NCI-H524 (cell line): Measurements from ENCODE around the gene RPL22.
A peak's percentile ranks its signal among the peaks of the same experiment; 100 is the strongest.

Experiments used
- DNase-seq, 2 experiments: peaks; one replicate each; lab custom pipeline; 2025; lab: John Stamatoyannopoulos, UW

RPL22 gene

GRCh38 chr1:6200188-6200809 lies 904 bp upstream of the RPL22 start:
- no peak for DNase-seq

GRCh38 chr1:6198646-6199297 lies 623 bp downstream of the RPL22 start:
- no peak for DNase-seq

GRCh38 chr1:6197746-6198427 lies 1.5 kb downstream of the RPL22 start:
- no peak for DNase-seq

GRCh38 chr1:6191968-6192367 lies 7.4 kb downstream of the RPL22 start:
- no peak for DNase-seq

GRCh38 chr1:6188466-6188865 lies 10.9 kb downstream of the RPL22 start:
- DNase-seq = no peak

- DNase-seq = peak in 1 of 2 experiments; percentile 45
These were observed 13.6 kb downstream of the RPL22 start for GRCh38 chr1:6185635-6186382.

- DNase-seq = no peak
These were observed 14.2 kb downstream of the RPL22 start for GRCh38 chr1:6185151-6185550.

- DNase-seq = no peak
These were observed 15.2 kb downstream of the RPL22 start for GRCh38 chr1:6184083-6184783.

- DNase-seq = no peak
These were observed 15.8 kb downstream of the RPL22 start for GRCh38 chr1:6183520-6183989.

- no peak for DNase-seq
These were observed 18.0 kb downstream of the RPL22 start for GRCh38 chr1:6181347-6181770.

- peak in 1 of 2 experiments; percentile 48 for DNase-seq
These were observed 18.6 kb downstream of the RPL22 start for GRCh38 chr1:6180707-6181311.

- peak; percentile 49 to 66 for DNase-seq
These were observed 19.1 kb downstream of the RPL22 start, which contains the start of gene CHD5 for GRCh38 chr1:6180268-6180706. CHD5 (minus strand) TSS chr1:6180321; CDS start chr1:6180023, 298 bp downstream.

GRCh38 chr1:6179564-6180175 lies 19.7 kb downstream of the RPL22 start:
- DNase-seq = no peak

- DNase-seq = no peak
These were observed 20.4 kb downstream of the RPL22 start for GRCh38 chr1:6178751-6179563.

GRCh38 chr1:6177681-6178380 lies 21.6 kb downstream of the RPL22 start:
- DNase-seq = no peak

GRCh38 chr1:6176779-6177178 lies 22.6 kb downstream of the RPL22 start:
- DNase-seq = no peak

- no peak for DNase-seq
These were observed 24.0 kb downstream of the RPL22 start for GRCh38 chr1:6175411-6175828.

- no peak for DNase-seq
These were observed 24.6 kb downstream of the RPL22 start for GRCh38 chr1:6174621-6175410.
